ENCODE results near the gene SP100. TPM values are rescaled to one million over a fixed set of nuclear protein-coding genes. Genes with fewer than 3 reads are reported as not detected.
A peak's percentile ranks its signal among the peaks of the same experiment; 100 is the strongest.

The SP100 gene
- total and polyA plus RNA-seq, 2 of the 4 experiments (the other 2 are of a cell fraction): 50.6 to 69.0 TPM

DNA sequence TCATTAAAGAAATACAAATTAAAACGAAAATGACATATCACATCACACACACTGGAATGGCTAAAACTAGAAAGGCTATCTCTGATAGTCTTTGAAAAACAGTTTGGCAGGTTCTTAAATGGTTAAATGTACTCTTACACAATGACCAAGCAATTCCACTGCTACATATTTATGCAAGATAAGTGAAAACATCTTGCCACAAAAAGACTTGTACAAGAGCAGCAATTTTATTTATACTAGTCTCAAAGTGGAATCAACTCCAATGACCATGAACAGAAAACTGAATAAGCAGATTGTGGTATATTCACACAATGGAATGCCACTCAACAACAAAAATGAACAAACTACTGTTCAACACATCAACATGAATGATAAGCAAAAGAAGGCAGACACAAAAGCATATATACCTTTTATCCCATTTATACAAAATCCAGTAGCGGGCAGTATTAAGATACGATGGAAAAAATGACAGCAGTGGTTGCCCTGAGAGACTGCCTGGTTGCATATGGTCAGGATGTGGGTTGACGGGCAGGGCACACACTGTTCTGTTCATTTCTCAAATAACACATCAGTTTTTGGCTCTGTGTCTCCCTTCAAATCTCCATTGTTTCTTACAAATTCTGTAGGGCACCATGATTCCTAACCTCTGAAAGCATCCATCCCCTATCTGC, 25.4 kb downstream of the SP100 start:
- Histone ChIP-seq H4K91ac (ENCODE audit: insufficient read depth, low read depth, low read length) (no peak overlapping the region), H3K9ac (ENCODE audit: low read depth, low read length) (no peak overlapping the region), H3K4me3 (ENCODE audit: insufficient read depth, low read depth, low read length) (no peak overlapping the region), H3K23ac (ENCODE audit: low read depth, low read length) (no peak overlapping the region), H2BK20ac (ENCODE audit: low read depth, low read length) (no peak overlapping the region), H2AK5ac (ENCODE audit: low read depth, low read length) (no peak overlapping the region), H2AK9ac (replicated peaks; ENCODE audit: low read depth, low read length, poor library complexity) (no peak overlapping the region), H4K20me1 (ENCODE audit: insufficient read depth, low read length) (no peaks in the 10 kb centered on the region), H3K4ac (ENCODE audit: low read depth, low read length) (no peak overlapping the region), H2BK5ac (ENCODE audit: low read depth, low read length, poor library complexity, severe bottlenecking) (peak overlapping the region; percentile 54), H3K4me2 (ENCODE audit: low read depth, low read length) (peak overlapping the region; percentile 49), H2BK15ac (ENCODE audit: low read depth, low read length) (no peak overlapping the region), H3K9me3 (ENCODE audit: control insufficient read depth, insufficient read depth, low read length) (peaks cover under 1% of the 10 kb centered on the region), H2AFZ (replicated peaks; ENCODE audit: low read length, poor library complexity) (no peak overlapping the region), H3K9me1 (ENCODE audit: insufficient read depth, low read length) (peaks cover 3% of the 10 kb centered on the region), H4K8ac (ENCODE audit: low read depth in 2 of 2, low read length in 2 of 2) (peak overlapping the region in 1 of 2 experiments; percentile 28; a peak in 1 of 4 replicates), H3K79me1 (ENCODE audit: low read depth in 1 of 2, low read length in 2 of 2) (peaks cover 17 to 44% of the 10 kb centered on the region in 2 experiments), H4K5ac (ENCODE audit: low read depth, low read length) (peak overlapping the region; percentile 49; the same call in 1 of the 2 replicates), H3K56ac (ENCODE audit: extremely low read depth, insufficient read depth, low read length) (no peak overlapping the region), H3K27ac (ENCODE audit: insufficient read depth, low read length) (peak overlapping the region; percentile 72; the same call in 1 of the 2 replicates), H3K14ac (replicated peaks; ENCODE audit: low read depth, low read length) (no peak overlapping the region), H3K27me3 (ENCODE audit: control insufficient read depth, insufficient read depth, low read length) (no peaks in the 10 kb centered on the region), H3K4me1 (ENCODE audit: control insufficient read depth, insufficient read depth, low read length) (peaks cover 6% of the 10 kb centered on the region), H3K36me3 (ENCODE audit: control insufficient read depth, insufficient read depth, low read length) (peaks cover 11% of the 10 kb centered on the region), H2BK120ac (ENCODE audit: low read depth, low read length) (no peak overlapping the region), H3K18ac (ENCODE audit: low read depth, low read length) (peak overlapping the region; percentile 61)
- dilution Hi-C loops (cut with HindIII; ENCODE audit: low sequenced_read_pairs, unreplicated experiment): no loop called here
- TF ChIP-seq NFE2L2 (IDR thresholded peaks at IDR 0.05; ENCODE audit: low read depth, low read length) (peak; percentile 58; the same call in 1 of the 2 replicates), MAFK (IDR thresholded peaks at IDR 0.05; ENCODE audit: low read depth, low read length) (no peak; the same call in 1 of the 2 replicates), CEBPB (IDR thresholded peaks at IDR 0.05; ENCODE audit: low read depth, low read length) (peak; percentile 75)
- TF ChIP-seq, protein P1, sequence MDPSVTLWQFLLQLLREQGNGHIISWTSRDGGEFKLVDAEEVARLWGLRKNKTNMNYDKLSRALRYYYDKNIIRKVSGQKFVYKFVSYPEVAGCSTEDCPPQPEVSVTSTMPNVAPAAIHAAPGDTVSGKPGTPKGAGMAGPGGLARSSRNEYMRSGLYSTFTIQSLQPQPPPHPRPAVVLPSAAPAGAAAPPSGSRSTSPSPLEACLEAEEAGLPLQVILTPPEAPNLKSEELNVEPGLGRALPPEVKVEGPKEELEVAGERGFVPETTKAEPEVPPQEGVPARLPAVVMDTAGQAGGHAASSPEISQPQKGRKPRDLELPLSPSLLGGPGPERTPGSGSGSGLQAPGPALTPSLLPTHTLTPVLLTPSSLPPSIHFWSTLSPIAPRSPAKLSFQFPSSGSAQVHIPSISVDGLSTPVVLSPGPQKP (IDR thresholded peaks at IDR 0.05; ENCODE audit: borderline replicate concordance, low read depth, low read length): no peak
- CTCF ChIA-PET: no interaction called here
- BruUV-seq (replicated peaks): no TSS peak
- WGBS, 2 experiments (ENCODE audit: extremely low coverage in 2 of 2, insufficient read length in 1 of 2): no CpG with 5 or more reads among the region's 4 CpGs
- intact Hi-C loops (cut with micrococcal nuclease): no loop called here
- POLR2A ChIA-PET (ENCODE audit: unreplicated experiment): no interaction called here
- in situ Hi-C loops (cut with MboI; ENCODE audit: low sequenced_read_pairs): no loop called here
- DNase-seq: peak; percentile 73
- ATAC-seq (ENCODE audit: low read depth): peak; percentile 73
